HL-60/S4 (cell line): ENCODE data around the gene VPS33A.

ENCODE experiments used
- in situ Hi-C: fragments of 300-500 bp; cut with MboI; formaldehyde crosslinking; loops from 2 replicates; pipeline ENCODE4 v1.14.3; 2022; ENCODE audit warnings: low sequenced_read_pairs

The VPS33A gene

DNA sequence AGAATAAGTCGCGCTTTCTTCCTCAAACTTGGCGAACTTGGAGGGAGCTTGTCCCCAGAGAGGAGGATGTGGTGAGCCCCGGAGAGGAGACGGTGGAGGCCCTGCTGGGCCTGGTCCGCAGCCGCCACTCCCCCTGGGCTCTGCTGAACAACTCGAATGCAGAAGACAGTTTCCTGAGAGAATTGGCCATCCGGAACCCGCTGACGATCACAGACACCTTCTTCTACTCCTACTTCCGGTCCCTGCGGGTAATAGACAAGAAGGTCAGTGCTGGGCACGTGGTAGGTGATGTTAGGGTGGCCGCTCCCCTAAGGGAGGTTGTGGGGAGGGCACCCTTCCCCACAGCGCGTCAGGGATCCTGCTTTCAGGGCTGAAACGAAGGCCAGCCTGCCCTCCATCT lies 81.8 kb downstream of the VPS33A start:
- in situ Hi-C loops: no loop called here

DNA sequence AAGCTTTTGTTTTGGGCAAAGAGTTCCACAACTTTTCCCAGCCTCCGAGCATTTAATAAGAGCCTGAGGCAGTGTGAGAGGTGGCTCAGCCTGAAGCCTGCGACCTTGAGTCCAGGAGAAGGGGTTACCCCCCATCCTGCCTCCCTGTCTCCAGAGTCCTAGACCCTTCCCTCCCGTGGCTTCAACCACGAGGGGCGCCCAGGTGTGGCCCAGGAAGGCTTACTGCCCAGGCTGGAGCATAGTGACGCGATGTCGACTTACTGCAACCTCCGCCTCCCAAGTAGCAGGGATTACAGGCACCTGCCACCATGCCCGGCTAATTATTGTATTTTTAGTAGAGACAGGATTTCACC lies 82.7 kb downstream of the VPS33A start:
- in situ Hi-C loops: no loop called here

DNA sequence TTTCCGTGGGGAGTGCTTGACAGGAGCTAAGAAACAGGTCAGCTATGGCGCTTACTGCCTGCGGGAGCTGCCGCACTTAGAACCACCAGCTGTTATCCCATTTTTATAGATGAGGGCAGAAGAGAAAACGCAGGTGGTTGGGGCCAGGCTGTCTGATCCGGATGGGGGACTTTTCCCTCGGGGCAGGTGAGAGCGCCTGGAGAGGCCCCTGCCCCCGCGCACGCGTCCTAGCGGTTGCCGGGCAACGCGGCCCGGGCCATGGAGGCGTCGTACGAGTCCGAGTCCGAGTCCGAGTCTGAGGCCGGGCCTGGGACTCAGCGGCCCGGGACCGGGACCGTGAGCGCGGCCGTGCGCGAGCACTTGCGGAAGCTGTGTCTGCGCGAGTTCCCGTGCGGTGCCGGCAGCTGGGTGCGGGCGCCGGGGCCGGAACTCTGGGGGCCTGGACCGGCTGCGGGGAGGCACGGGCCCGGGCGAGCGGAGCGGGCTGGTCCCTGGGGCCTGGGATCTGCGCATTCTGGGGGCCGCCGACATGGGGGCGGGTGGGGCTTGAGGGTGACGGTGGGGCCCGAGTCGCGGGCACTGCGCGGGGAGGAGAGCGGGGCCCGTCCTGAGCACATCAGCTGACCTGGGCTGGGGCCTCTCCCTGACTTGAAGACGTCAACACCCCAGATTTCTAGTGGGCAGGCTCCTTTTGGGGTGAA lies 83.3 kb downstream of the VPS33A start, which contains the start of gene LRRC43:
LRRC43 (plus strand) TSS at position 237 of the 701 bp plus-strand sequence; CDS start at position 259, 22 bp downstream.
- in situ Hi-C loops: no loop called here
